RWPE2 (cell line): ENCODE measurements around the gene PDE4D.

ENCODE experiments used
- ATAC-seq: fragments of 200-7000 bp; cut with Tn5 transposase; 3 replicates; pipeline ENCODE4 v1.9.1; 2021; ENCODE audit warnings: low read depth
- DNase-seq: peaks from one replicate; pipeline ENCODE4 v3.0.0-alpha.2; 2020; ENCODE audit warnings: low spot score
- H3K27ac ChIP-seq: fragments of 450-650 bp; 2 replicates; pipeline ENCODE4 v1.5.1; 2017; ENCODE audit warnings: mild to moderate bottlenecking; ENCODE audit not compliant: poor library complexity, severe bottlenecking
- H3K27me3 ChIP-seq: fragments of 250-450 bp; sonication (Bioruptor Pico); 2 replicates; pipeline ENCODE4 v1.5.1; 2021; ENCODE audit warnings: mild to moderate bottlenecking, moderate library complexity; ENCODE audit not compliant: insufficient read depth, poor library complexity, severe bottlenecking
- H3K36me3 ChIP-seq: fragments of 250-450 bp; sonication (Bioruptor Pico); 2 replicates; pipeline ENCODE4 v1.5.1; 2020; ENCODE audit warnings: low read depth, mild to moderate bottlenecking, moderate library complexity
- H3K4me1 ChIP-seq: fragments of 250-450 bp; sonication (Bioruptor Pico); 2 replicates; pipeline ENCODE4 v1.5.1; 2021; ENCODE audit warnings: mild to moderate bottlenecking, moderate library complexity; ENCODE audit not compliant: insufficient read depth, poor library complexity, severe bottlenecking
- H3K4me3 ChIP-seq: fragments of 250-450 bp; sonication (Bioruptor Pico); 2 replicates; pipeline ENCODE4 v1.5.1; 2021; ENCODE audit warnings: mild to moderate bottlenecking, moderate library complexity; ENCODE audit not compliant: severe bottlenecking
- H3K9me3 ChIP-seq: fragments of 250-450 bp; sonication (Bioruptor Pico); 2 replicates; pipeline ENCODE4 v1.5.1; 2021; ENCODE audit warnings: mild to moderate bottlenecking, moderate library complexity; ENCODE audit not compliant: severe bottlenecking
- TF ChIP-seq, protein P1 (sequence below): fragments of 450-650 bp; IDR thresholded peaks from one replicate; pipeline ENCODE4 v1.5.1; 2017; ENCODE audit warnings: mild to moderate bottlenecking, moderate library complexity; ENCODE audit not compliant: poor library complexity, severe bottlenecking

Gene PDE4D

DNA sequence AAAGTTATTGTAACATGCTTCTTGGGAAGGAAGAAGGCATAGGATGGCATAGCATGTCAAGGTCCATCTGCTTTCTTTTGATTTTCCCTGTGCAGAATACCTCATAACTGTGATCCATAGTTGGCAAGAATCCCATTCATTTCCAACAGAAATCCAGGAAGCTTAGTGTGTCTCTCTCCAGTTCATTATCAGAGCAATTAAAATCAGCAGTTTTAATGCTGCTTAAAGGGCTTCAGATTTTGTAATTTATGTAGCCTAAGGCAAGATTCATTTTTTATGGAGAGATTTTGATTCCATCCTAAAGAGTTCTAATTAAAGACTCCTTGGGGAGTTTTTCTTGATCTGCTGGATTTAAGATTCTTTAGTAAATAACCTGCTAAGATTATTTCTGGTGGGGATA lies 560.1 kb downstream of the PDE4D start:
- no peak overlapping the region for H3K4me3 ChIP-seq
- ATAC-seq (no peak), DNase-seq (no peak)
- H3K27me3 ChIP-seq = no peaks in the 10 kb centered on the region
- H3K4me1 ChIP-seq = no peaks in the 10 kb centered on the region
- TF ChIP-seq, protein P1, sequence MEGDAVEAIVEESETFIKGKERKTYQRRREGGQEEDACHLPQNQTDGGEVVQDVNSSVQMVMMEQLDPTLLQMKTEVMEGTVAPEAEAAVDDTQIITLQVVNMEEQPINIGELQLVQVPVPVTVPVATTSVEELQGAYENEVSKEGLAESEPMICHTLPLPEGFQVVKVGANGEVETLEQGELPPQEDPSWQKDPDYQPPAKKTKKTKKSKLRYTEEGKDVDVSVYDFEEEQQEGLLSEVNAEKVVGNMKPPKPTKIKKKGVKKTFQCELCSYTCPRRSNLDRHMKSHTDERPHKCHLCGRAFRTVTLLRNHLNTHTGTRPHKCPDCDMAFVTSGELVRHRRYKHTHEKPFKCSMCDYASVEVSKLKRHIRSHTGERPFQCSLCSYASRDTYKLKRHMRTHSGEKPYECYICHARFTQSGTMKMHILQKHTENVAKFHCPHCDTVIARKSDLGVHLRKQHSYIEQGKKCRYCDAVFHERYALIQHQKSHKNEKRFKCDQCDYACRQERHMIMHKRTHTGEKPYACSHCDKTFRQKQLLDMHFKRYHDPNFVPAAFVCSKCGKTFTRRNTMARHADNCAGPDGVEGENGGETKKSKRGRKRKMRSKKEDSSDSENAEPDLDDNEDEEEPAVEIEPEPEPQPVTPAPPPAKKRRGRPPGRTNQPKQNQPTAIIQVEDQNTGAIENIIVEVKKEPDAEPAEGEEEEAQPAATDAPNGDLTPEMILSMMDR = no peak
- H3K9me3 ChIP-seq = no peaks in the 10 kb centered on the region
- H3K36me3 ChIP-seq = no peaks in the 10 kb centered on the region
- H3K27ac ChIP-seq = no peak overlapping the region

DNA sequence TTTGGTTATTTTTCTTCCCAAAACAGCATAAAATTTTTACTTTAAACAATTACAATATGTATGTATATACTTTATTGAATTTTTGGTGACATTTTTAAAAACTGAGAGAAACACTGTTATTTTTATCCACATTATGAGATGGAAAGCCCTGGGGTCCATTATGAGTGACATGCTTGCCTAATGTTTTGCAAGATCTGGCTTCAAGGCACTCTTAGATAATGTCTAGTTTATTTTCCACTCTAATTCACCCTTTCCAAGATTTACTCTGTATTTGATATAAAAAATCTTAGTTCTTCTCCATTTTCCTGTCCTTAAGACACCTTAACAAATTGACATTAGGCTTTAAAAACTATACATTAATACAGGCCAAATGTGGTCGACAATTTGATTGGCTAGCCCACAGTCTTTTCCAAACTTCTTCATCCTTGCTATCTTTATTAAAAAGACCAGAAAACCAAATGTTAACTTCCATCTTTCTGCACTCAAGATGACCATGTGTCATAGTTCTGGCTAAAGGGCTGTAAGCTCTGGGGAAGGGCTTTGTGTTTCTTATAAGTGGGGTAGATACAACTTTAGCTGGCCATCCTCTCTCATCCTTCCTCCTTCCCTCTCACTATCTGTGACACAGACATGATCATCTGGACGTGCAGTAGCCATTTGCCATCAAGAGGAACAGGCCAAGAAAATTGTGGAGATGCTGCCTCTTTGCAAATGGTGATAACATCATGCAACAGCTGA lies 561.1 kb downstream of the PDE4D start:
- Histone ChIP-seq H3K4me3 (no peak overlapping the region), H3K27ac (no peak overlapping the region), H3K27me3 (no peaks in the 10 kb centered on the region), H3K36me3 (no peaks in the 10 kb centered on the region), H3K4me1 (no peaks in the 10 kb centered on the region), H3K9me3 (no peaks in the 10 kb centered on the region)
- TF ChIP-seq, protein P1 = no peak
- ATAC-seq = no peak
- DNase-seq = no peak

DNA sequence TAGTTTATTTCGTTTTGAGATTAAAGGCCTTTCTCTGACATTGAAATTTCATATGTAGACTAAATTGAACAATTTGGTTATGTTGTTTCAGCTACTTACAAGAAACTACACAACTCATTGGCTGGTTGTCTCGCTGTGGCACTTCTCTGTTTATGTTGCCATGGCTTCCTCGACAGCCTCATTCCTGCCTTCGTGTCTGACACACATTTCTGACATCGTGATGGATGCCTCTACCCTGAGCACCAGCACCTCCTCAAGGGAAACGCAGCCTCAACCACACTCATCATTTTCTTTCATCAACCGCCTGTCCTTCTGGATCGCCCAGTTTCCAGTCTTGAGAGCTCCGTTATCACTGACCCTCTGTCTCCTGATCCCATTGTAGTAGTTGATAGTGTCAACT lies 562.8 kb downstream of the PDE4D start:
- no peaks in the 10 kb centered on the region for H3K4me1 ChIP-seq
- H3K4me3 ChIP-seq = no peak overlapping the region
- H3K36me3 ChIP-seq = no peaks in the 10 kb centered on the region
- no peaks in the 10 kb centered on the region for H3K27me3 ChIP-seq
- TF ChIP-seq, protein P1 = no peak
- no peak for ATAC-seq
- DNase-seq = no peak
- no peak overlapping the region for H3K27ac ChIP-seq
- H3K9me3 ChIP-seq = no peaks in the 10 kb centered on the region

DNA sequence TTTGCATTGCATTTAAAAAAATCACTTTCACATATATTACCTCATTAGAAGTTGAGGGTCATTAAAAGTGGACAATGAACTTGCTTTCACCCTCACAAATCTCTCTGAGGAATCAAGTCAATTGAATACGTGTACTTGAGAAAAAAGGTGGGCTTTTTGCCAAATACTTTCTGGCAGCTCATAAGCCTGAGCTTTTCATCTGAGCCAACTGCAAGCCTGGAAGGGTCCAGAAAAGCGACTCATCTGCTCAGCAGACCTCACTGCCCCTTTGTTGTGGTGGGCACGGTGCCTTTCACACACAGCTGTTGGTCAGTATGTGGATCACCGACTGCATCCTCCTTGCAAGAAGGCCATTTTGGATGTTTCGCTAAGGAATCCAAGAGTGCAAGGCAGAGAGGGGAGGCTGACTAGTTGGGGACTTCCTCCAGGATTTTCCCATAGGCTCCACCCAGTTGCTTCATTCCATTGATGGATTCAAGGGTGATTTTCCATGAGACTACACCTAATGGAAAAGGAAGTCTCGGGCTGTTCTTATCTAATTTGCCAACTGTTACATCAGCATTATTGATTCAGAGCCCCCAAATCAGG lies 564.7 kb downstream of the PDE4D start:
- no peaks in the 10 kb centered on the region for H3K4me1 ChIP-seq
- no peaks in the 10 kb centered on the region for H3K27me3 ChIP-seq
- ATAC-seq (no peak), DNase-seq (no peak)
- H3K36me3 ChIP-seq = no peaks in the 10 kb centered on the region
- no peak overlapping the region for H3K4me3 ChIP-seq
- H3K9me3 ChIP-seq = no peaks in the 10 kb centered on the region
- TF ChIP-seq, protein P1 = no peak
- H3K27ac ChIP-seq = no peak overlapping the region
